H1 (cell line): ENCODE measurements around the gene CLDN3. TPM values are rescaled to one million over a fixed set of nuclear protein-coding genes. Genes with fewer than 3 reads are reported as not detected.

Source experiments
- CTCF ChIA-PET: fragments of 300-600 bp; sonication (Branson Sonifier 250); formaldehyde crosslinking; loops from one replicate; lab custom pipeline; 2021; ENCODE audit not compliant: partially characterized antibody; lab: Charles Lee
- POLR2A ChIA-PET: fragments of 300-600 bp; sonication (Branson Sonifier 250); formaldehyde crosslinking; loops from one replicate; lab custom pipeline; 2021; ENCODE audit warnings: inconsistent platforms; ENCODE audit not compliant: partially characterized antibody; lab: Charles Lee
- DNase-seq, 2 experiments: peaks; one replicate each; pipeline versions ENCODE4 v3.0.0 to v3.0.0-alpha.2; 2010 to 2022; ENCODE audit warnings: low spot score in 2 of 2, low read depth in 1 of 2, mixed read lengths in 1 of 2
- FAIRE-seq: peaks from 2 replicates; lab custom pipeline; 2011; peaks lifted over from hg19 to GRCh38; lab: Jason Lieb, UNC
- H2AFZ ChIP-seq: 2 replicates; pipeline ENCODE4 v1.8.1; 2012; ENCODE audit warnings: low read length, inconsistent platforms
- H2AK5ac ChIP-seq: 2 replicates; pipeline ENCODE4 v1.6.1; 2013; ENCODE audit warnings: low read depth, low read length
- H2BK120ac ChIP-seq: replicated peaks from 2 replicates; pipeline ENCODE3; 2013; ENCODE audit warnings: low read depth, low read length, inconsistent platforms
- H2BK12ac ChIP-seq: 2 replicates; pipeline ENCODE4 v1.6.1; 2013; ENCODE audit warnings: low read depth, low read length
- H2BK15ac ChIP-seq: 2 replicates; pipeline ENCODE4 v1.6.1; 2013; ENCODE audit warnings: low read length
- H2BK20ac ChIP-seq: 2 replicates; pipeline ENCODE4 v1.6.1; 2013; ENCODE audit warnings: low read length
- H2BK5ac ChIP-seq: 2 replicates; pipeline ENCODE4 v1.6.1; 2013; ENCODE audit warnings: low read depth, low read length
- H3K14ac ChIP-seq: 2 replicates; pipeline ENCODE4 v1.6.1; 2013; ENCODE audit warnings: inconsistent platforms; ENCODE audit not compliant: insufficient read length
- H3K18ac ChIP-seq: 2 replicates; pipeline ENCODE4 v1.6.1; 2013; ENCODE audit warnings: low read length; ENCODE audit errors: extremely low read depth
- H3K23ac ChIP-seq: 2 replicates; pipeline ENCODE4 v1.6.1; 2013; ENCODE audit warnings: inconsistent platforms; ENCODE audit not compliant: insufficient read length
- H3K23me2 ChIP-seq: 2 replicates; pipeline ENCODE4 v1.6.1; 2013; ENCODE audit warnings: low read depth, low read length
- H3K27ac ChIP-seq: 2 replicates; pipeline ENCODE4 v1.6.1; 2011; ENCODE audit warnings: low read depth, low read length, inconsistent platforms
- H3K27me3 ChIP-seq, 4 experiments: replicated peaks in 1 of 4; 1 replicate in 1 of 4; 2 replicates in 3 of 4; pipeline versions ENCODE4 v1.6.1 to v1.8.1; 2011 to 2013; ENCODE audit warnings: low read length in 3 of 4, mild to moderate bottlenecking in 3 of 4, inconsistent platforms in 2 of 4, mixed read lengths in 2 of 4, moderate library complexity in 1 of 4; ENCODE audit not compliant: control insufficient read depth in 3 of 4, insufficient read depth in 3 of 4; ENCODE audit errors: extremely low read depth in 1 of 4
- H3K36me3 ChIP-seq, 4 experiments: 2 replicates each; pipeline versions ENCODE4 v1.6.1 to v1.8.1; 2011 to 2013; ENCODE audit warnings: mild to moderate bottlenecking in 4 of 4, low read length in 3 of 4, moderate library complexity in 2 of 4, control low read depth in 1 of 4, inconsistent platforms in 1 of 4; ENCODE audit not compliant: insufficient read depth in 4 of 4, control insufficient read depth in 2 of 4
- H3K4ac ChIP-seq: replicated peaks from 2 replicates; pipeline ENCODE3; 2013; ENCODE audit warnings: low read length, low read depth, mixed read lengths, inconsistent platforms; ENCODE audit not compliant: insufficient read length
- H3K4me1 ChIP-seq, 4 experiments: replicated peaks in 1 of 4; 1 replicate in 1 of 4; 2 replicates in 3 of 4; pipeline versions ENCODE4 v1.6.1 to v1.8.1; 2011 to 2013; ENCODE audit warnings: low read length in 3 of 4, inconsistent platforms in 2 of 4, mixed read lengths in 1 of 4; ENCODE audit not compliant: insufficient read depth in 4 of 4, control insufficient read depth in 3 of 4
- H3K4me2 ChIP-seq, 2 experiments: 2 replicates each; pipeline versions ENCODE4 v1.6.1 to v1.8.1; 2011 to 2013; ENCODE audit warnings: low read depth in 2 of 2, low read length in 2 of 2, control low read depth in 1 of 2, inconsistent platforms in 1 of 2, mild to moderate bottlenecking in 1 of 2; ENCODE audit not compliant: insufficient read depth in 1 of 2
- H3K4me3 ChIP-seq, 4 experiments: fragments of 200-600, 300-600 bp in 1 of 4; sonication (generic), shearing (Covaris generic), sonication (Bioruptor Twin) in 1 of 4; 2 replicates each; pipeline versions ENCODE4 v1.5.1 to v1.8.1; 2011 to 2016; ENCODE audit warnings: low read length in 4 of 4, low read depth in 3 of 4, control low read depth in 2 of 4, inconsistent platforms in 2 of 4, mild to moderate bottlenecking in 2 of 4, mixed read lengths in 1 of 4, moderate library complexity in 1 of 4; ENCODE audit not compliant: insufficient read depth in 2 of 4; ENCODE audit errors: extremely low read depth in 1 of 4
- H3K56ac ChIP-seq: replicated peaks from 2 replicates; pipeline ENCODE3; 2013; ENCODE audit warnings: low read depth, mild to moderate bottlenecking, mixed read lengths, low read length, inconsistent platforms; ENCODE audit not compliant: insufficient read length
- H3K79me1 ChIP-seq: 2 replicates; pipeline ENCODE4 v1.6.1; 2013; ENCODE audit warnings: low read depth, low read length, control low read depth
- H3K79me2 ChIP-seq, 2 experiments: 2 replicates each; pipeline versions ENCODE4 v1.6.1 to v1.8.1; 2012 to 2013; ENCODE audit warnings: low read length in 2 of 2, mild to moderate bottlenecking in 2 of 2, inconsistent platforms in 1 of 2; ENCODE audit not compliant: insufficient read depth in 2 of 2, control insufficient read depth in 1 of 2
- H3K9ac ChIP-seq, 4 experiments: replicated peaks in 1 of 4; 1 replicate in 1 of 4; 2 replicates in 3 of 4; pipeline versions ENCODE4 v1.6.1 to v1.8.1; 2011 to 2013; ENCODE audit warnings: low read depth in 3 of 4, low read length in 3 of 4, control low read depth in 2 of 4, mild to moderate bottlenecking in 2 of 4, moderate library complexity in 2 of 4, inconsistent platforms in 1 of 4; ENCODE audit errors: extremely low read depth in 1 of 4
- H3K9me3 ChIP-seq, 2 experiments: 2 replicates each; pipeline versions ENCODE4 v1.6.1 to v1.8.1; 2012 to 2013; ENCODE audit warnings: mild to moderate bottlenecking in 2 of 2, moderate library complexity in 2 of 2, control low read depth in 1 of 2, inconsistent platforms in 1 of 2, low read depth in 1 of 2, low read length in 1 of 2, mixed read lengths in 1 of 2; ENCODE audit not compliant: insufficient read depth in 2 of 2
- H4K20me1 ChIP-seq, 2 experiments: replicated peaks in 1 of 2; 2 replicates each; pipeline versions ENCODE3 to v1.8.1; 2011 to 2013; ENCODE audit warnings: inconsistent platforms in 2 of 2, low read length in 2 of 2, mild to moderate bottlenecking in 1 of 2; ENCODE audit not compliant: insufficient read depth in 2 of 2, control insufficient read depth in 1 of 2
- H4K5ac ChIP-seq: 2 replicates; pipeline ENCODE4 v1.6.1; 2013; ENCODE audit warnings: low read length, low read depth, mixed read lengths, inconsistent platforms; ENCODE audit not compliant: insufficient read length
- H4K8ac ChIP-seq: 2 replicates; pipeline ENCODE4 v1.8.0; 2013; ENCODE audit warnings: mild to moderate bottlenecking, moderate library complexity, low read length, inconsistent platforms; ENCODE audit not compliant: insufficient read depth; ENCODE audit errors: extremely low read depth
- H4K91ac ChIP-seq: replicated peaks from 2 replicates; pipeline ENCODE3; 2013; ENCODE audit warnings: low read length, mixed read lengths, inconsistent platforms; ENCODE audit not compliant: insufficient read length
- CTCF ChIP-seq, 3 experiments: IDR thresholded peaks; 1 replicate in 2 of 3; 2 replicates in 1 of 3; pipeline versions ENCODE4 v1.5.1 to v1.6.1; 2011; ENCODE audit warnings: low read length in 3 of 3, mild to moderate bottlenecking in 3 of 3, inconsistent platforms in 2 of 3, low read depth in 1 of 3, moderate library complexity in 1 of 3; ENCODE audit not compliant: insufficient read depth in 1 of 3; ENCODE audit errors: control extremely low read depth in 1 of 3
- E2F6 ChIP-seq: IDR thresholded peaks from 2 replicates; pipeline ENCODE4 v1.6.1; 2012; ENCODE audit warnings: inconsistent platforms
- EZH2 ChIP-seq: fragments of 200-600 bp; sonication (generic); IDR thresholded peaks from 2 replicates; pipeline ENCODE4 v1.7.1; 2012; ENCODE audit warnings: low read depth, mild to moderate bottlenecking, moderate library complexity, low read length, inconsistent platforms; ENCODE audit not compliant: severe bottlenecking
- MAX ChIP-seq: IDR thresholded peaks from 2 replicates; pipeline ENCODE4 v1.6.1; 2012; ENCODE audit warnings: inconsistent platforms
- WGBS, 2 experiments: shearing (Covaris generic) in 1 of 2; methylation state at CpG; one replicate each; pipeline versions ENCODE4 v1.1.6 to v1.1.7; 2013 to 2015; ENCODE audit warnings: low lambda C conversion rate in 2 of 2, mixed read lengths in 2 of 2, inconsistent platforms in 1 of 2, low coverage in 1 of 2, missing lambda C conversion rate in 1 of 2; ENCODE audit not compliant: insufficient replicate concordance in 2 of 2, insufficient coverage in 1 of 2, insufficient read length in 1 of 2; ENCODE audit errors: extremely low coverage in 1 of 2, missing lambda C conversion rate in 1 of 2; 5-methylcytosine and 5-hydroxymethylcytosine counted together
- polyA plus RNA-seq, 7 experiments: library from polyadenylated mRNA; depleted of rRNA in 3 of 7; stranded (reverse) in 5 of 7; unstranded in 2 of 7; fragments of >200 nt in 5 of 7; fragments of 200-250 nt in 2 of 7; gene quantifications; 1 replicate in 5 of 7; 2 replicates in 1 of 7; 4 replicates in 1 of 7; pipeline versions ENCODE4 v1.2.1 to v1.2.3, GENCODE V29; 2011 to 2013; ENCODE audit warnings: missing spikeins in 2 of 7, mixed read lengths in 2 of 7
- total RNA-seq: library from RNA; stranded (reverse); fragmentation: NEBNext Ultra II Directional; extraction: Animal tissue kit (Norgen Biotek cat#: 25700); gene quantifications from 2 replicates; pipeline ENCODE4 v1.2.1, GENCODE V29; 2021

The CLDN3 gene
- total and polyA plus RNA-seq, 2 of the 8 experiments (the other 6 are each of a cell fraction or from before 2014, with no cell fraction given), result 19.1 to 65.2 TPM

GRCh38 chr7:73769481-73770001 lies 529 bp downstream of the CLDN3 start:
- H3K9me3 ChIP-seq, result no peaks in the 10 kb centered on the region
- peak overlapping the region; percentile 47 for H4K5ac ChIP-seq
- H4K8ac ChIP-seq, result peak overlapping the region; percentile 94
- no peak overlapping the region for H3K23ac ChIP-seq
- H3K18ac ChIP-seq, result peak overlapping the region; percentile 71
- H3K4me3 ChIP-seq, result peak overlapping the region; percentile 39 to 65 (median 54)
- peak overlapping the region; percentile 13; the same call in 1 of the 2 replicates for H2AFZ ChIP-seq
- peak overlapping the region; percentile 96 for H4K91ac ChIP-seq
- no peak for TF ChIP-seq CTCF (IDR thresholded peaks at IDR 0.05; ENCODE audit: control extremely low read depth in 1 of 3, insufficient read depth in 1 of 3, low read depth in 1 of 3, low read length in 3 of 3)
- TF ChIP-seq MAX, result peak; percentile 80
- TF ChIP-seq E2F6, result 0 out of 2 replicates have a peak, but pooled peaks have one; percentile 4
- TF ChIP-seq EZH2, result no peak
- no peak overlapping the region for H2BK120ac ChIP-seq
- H3K9ac ChIP-seq, result peak overlapping the region; percentile 43 to 72 (median 68); a peak in 6 of 7 replicates
- peaks cover 9% of the 10 kb centered on the region; the same call in 1 of the 2 replicates for H3K23me2 ChIP-seq
- H3K79me2 ChIP-seq, result no peaks in the 10 kb centered on the region
- 0 out of 2 replicates have a peak overlapping the region, but pooled peaks have one; percentile 35 for H2BK5ac ChIP-seq
- CTCF ChIA-PET, result interaction anchor here (0.6 to 1.7 kb wide), 7 partner anchors 21 to 256 kb away, joined by 3 to 5 read pairs (median 4); no protein-coding TSS in a partner anchor
- WGBS, 2 experiments, result 63% methylated on average over 36 of the region's 49 CpGs; no CpG with 5 or more reads in 1 of the 2 experiments
- peak overlapping the region; percentile 86 for H2BK12ac ChIP-seq
- H2BK15ac ChIP-seq, result peak overlapping the region; percentile 100; the same call in 1 of the 2 replicates
- peaks cover 0 to 3% of the 10 kb centered on the region in 2 experiments for H4K20me1 ChIP-seq
- no peaks in the 10 kb centered on the region; the same call in none of the 2 replicates for H3K79me1 ChIP-seq
- peak overlapping the region; percentile 90; the same call in 1 of the 2 replicates for H2BK20ac ChIP-seq
- peak overlapping the region; percentile 58 to 90 for H3K4me2 ChIP-seq
- H3K4ac ChIP-seq, result peak overlapping the region; percentile 69
- H3K27ac ChIP-seq, result 0 out of 2 replicates have a peak overlapping the region, but pooled peaks have one; percentile 45
- DNase-seq, result no peak
- no peak for FAIRE-seq
- H3K56ac ChIP-seq, result no peak overlapping the region
- H3K14ac ChIP-seq, result no peak overlapping the region
- peaks cover 0 to 13% (median 9%) of the 10 kb centered on the region in 4 experiments; a peak in 6 of 7 replicates for H3K4me1 ChIP-seq
- 0 out of 8 replicates have a peak, but pooled peaks cover 0 to 2% (median 0%) of the 10 kb centered on the region in 4 experiments for H3K36me3 ChIP-seq
- peak overlapping the region; percentile 56; the same call in 1 of the 2 replicates for H2AK5ac ChIP-seq
- POLR2A ChIA-PET, result interaction anchor here (1.7 to 3.7 kb wide), 3 partner anchors 17 to 73 kb away, joined by 7 to 47 read pairs (median 7); partner anchors contain the start of genes ABHD11 and METTL27
- peaks cover 0 to 3% (median 0%) of the 10 kb centered on the region in 4 experiments; a peak in 2 of 7 replicates for H3K27me3 ChIP-seq
